Upper lobe of left lung (tissue), 6 donors: ENCODE results near the gene PRPF18. TPM values are rescaled to one million over a fixed set of nuclear protein-coding genes. Genes with fewer than 3 reads are reported as not detected.
A peak's percentile ranks its signal among the peaks of the same experiment; 100 is the strongest.

Source experiments
- ATAC-seq, 2 donors: fragments of 200-7000 bp; cut with Tn5 transposase; one replicate each; pipeline ENCODE4 v1.9.1; 2022; ENCODE audit warnings: mild to moderate bottlenecking in 2 of 2, moderate library complexity in 2 of 2; ENCODE audit not compliant: low FRiP score in 2 of 2
- DNase-seq, 2 donors: peaks; one replicate each; pipeline ENCODE4 v3.0.0-alpha.2; 2019 to 2020
- H3K27ac ChIP-seq, 4 donors: fragments of 200-600 bp; sonication (generic); one replicate each; pipeline ENCODE4 v1.5.1; 2016 to 2019
- H3K27me3 ChIP-seq, 4 donors: fragments of 200-600 bp; sonication (generic); one replicate each; pipeline ENCODE4 v1.5.1; 2017 to 2019
- H3K36me3 ChIP-seq, 4 donors: fragments of 200-600 bp; sonication (generic); one replicate each; pipeline ENCODE4 v1.5.1; 2016 to 2019
- H3K4me1 ChIP-seq, 4 donors: fragments of 200-600 bp; sonication (generic); one replicate each; pipeline ENCODE4 v1.5.1; 2018 to 2019
- H3K4me3 ChIP-seq, 4 donors: fragments of 200-600 bp; sonication (generic); one replicate each; pipeline ENCODE4 v1.5.1; 2017 to 2019; ENCODE audit warnings: mild to moderate bottlenecking in 2 of 4, moderate library complexity in 1 of 4
- H3K9me3 ChIP-seq, 4 donors: fragments of 200-600 bp; sonication (generic); one replicate each; pipeline ENCODE4 v1.5.1; 2018 to 2019
- EP300 ChIP-seq, 4 donors: sonication (generic); formaldehyde crosslinking; IDR thresholded peaks; one replicate each; pipeline ENCODE4 v1.5.1; 2017; ENCODE audit warnings: antibody characterized with exemption in 4 of 4, control low read depth in 2 of 4
- POLR2A ChIP-seq, 4 donors: fragments of 450-650 bp; IDR thresholded peaks; one replicate each; pipeline ENCODE4 v1.5.1; 2016 to 2017; ENCODE audit warnings: antibody characterized with exemption in 4 of 4, mild to moderate bottlenecking in 2 of 4
- POLR2AphosphoS5 ChIP-seq, 2 donors: sonication (generic); formaldehyde crosslinking; IDR thresholded peaks; one replicate each; pipeline ENCODE4 v1.5.1; 2017; ENCODE audit warnings: antibody characterized with exemption in 2 of 2
- WGBS, 2 donors: methylation state at CpG; one replicate each; pipeline ENCODE4 v1.1.5; 2017 to 2018; 5-methylcytosine and 5-hydroxymethylcytosine counted together
- total RNA-seq, 6 donors: library from RNA; depleted of rRNA in 4 of 6; stranded (reverse); fragments of >200 nt in 4 of 6; gene quantifications; one replicate each; pipeline versions ENCODE4 v1.1.0 to v1.2.1, GENCODE V29; 2016 to 2021
- TF ChIP-seq, protein P1 (sequence below), 6 experiments: fragments of 450-650 bp in 4 of 6; fragments of 200-600 bp in 2 of 6; sonication (generic) in 2 of 6; IDR thresholded peaks; one replicate each; pipeline ENCODE4 v1.5.1; 2016 to 2019; ENCODE audit warnings: antibody characterized with exemption in 6 of 6
- donor health status: DM: no; HTN: no; CAD: no; lungs with moderate emphysema.
- donor health status: DM: no; HTN: yes; CAD: no; lungs with severe emphysema.

Gene PRPF18
- total RNA-seq, 6 donors from 2014 or later, result 14.4 to 50.3 (median 22.3) TPM

DNA sequence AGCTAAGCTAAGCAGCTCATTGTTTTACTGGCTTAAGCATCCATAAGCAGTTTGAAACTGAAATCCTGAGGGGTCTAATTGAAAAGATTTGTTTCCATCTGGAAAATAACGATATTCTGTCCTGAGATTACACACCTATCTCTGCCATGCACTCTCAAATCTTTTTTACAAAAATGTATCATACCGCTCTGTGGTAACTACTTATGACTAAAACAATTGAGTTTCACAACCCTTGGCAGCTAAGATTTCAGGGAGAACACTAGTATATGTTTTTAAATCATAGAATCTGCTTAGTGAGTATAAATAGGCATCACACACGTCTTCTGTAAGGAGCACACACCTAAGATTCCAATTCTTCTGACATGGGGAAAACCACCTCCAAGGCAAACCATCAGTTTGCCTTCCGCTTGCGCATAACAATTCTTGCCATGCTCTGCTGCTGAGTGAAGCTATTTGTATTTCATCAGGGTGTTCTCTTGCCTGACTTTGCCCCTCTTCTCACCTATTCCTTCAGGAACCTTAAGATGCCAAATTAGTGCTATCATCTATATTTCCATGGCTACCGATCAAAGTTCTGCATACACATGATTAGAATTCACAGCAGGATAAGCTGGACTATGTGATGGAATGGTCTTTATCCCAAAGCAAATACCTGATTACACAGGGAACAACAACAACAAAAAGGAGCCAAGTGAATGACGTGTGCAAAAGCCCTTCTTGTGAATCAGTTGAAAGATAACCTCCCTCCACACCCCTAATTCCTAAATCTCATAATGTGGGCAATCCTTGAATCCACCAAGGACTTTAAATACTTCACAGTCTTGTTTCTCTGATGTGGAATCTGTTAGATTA lies 40.9 kb downstream of the PRPF18 start:
- no peaks in the 10 kb centered on the region for H3K9me3 ChIP-seq
- DNase-seq (no peak), ATAC-seq (no peak)
- no peak overlapping the region for H3K27ac ChIP-seq
- H3K4me1 ChIP-seq, result peaks cover 0 to 3% (median 0%) of the 10 kb centered on the region in 4 donors
- 92 to 93% methylated on average over 7 of the region's 7 CpGs for WGBS, 2 donors
- TF ChIP-seq EP300 (IDR thresholded peaks at IDR 0.05) (no peak), POLR2A (IDR thresholded peaks at IDR 0.05) (no peak), POLR2AphosphoS5 (IDR thresholded peaks at IDR 0.05) (no peak)
- TF ChIP-seq, protein P1, sequence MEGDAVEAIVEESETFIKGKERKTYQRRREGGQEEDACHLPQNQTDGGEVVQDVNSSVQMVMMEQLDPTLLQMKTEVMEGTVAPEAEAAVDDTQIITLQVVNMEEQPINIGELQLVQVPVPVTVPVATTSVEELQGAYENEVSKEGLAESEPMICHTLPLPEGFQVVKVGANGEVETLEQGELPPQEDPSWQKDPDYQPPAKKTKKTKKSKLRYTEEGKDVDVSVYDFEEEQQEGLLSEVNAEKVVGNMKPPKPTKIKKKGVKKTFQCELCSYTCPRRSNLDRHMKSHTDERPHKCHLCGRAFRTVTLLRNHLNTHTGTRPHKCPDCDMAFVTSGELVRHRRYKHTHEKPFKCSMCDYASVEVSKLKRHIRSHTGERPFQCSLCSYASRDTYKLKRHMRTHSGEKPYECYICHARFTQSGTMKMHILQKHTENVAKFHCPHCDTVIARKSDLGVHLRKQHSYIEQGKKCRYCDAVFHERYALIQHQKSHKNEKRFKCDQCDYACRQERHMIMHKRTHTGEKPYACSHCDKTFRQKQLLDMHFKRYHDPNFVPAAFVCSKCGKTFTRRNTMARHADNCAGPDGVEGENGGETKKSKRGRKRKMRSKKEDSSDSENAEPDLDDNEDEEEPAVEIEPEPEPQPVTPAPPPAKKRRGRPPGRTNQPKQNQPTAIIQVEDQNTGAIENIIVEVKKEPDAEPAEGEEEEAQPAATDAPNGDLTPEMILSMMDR (IDR thresholded peaks at IDR 0.05), result no peak
- peaks cover 0 to 34% (median 10%) of the 10 kb centered on the region in 4 donors for H3K36me3 ChIP-seq
- H3K27me3 ChIP-seq, result no peaks in the 10 kb centered on the region
- H3K4me3 ChIP-seq, result no peak overlapping the region

DNA sequence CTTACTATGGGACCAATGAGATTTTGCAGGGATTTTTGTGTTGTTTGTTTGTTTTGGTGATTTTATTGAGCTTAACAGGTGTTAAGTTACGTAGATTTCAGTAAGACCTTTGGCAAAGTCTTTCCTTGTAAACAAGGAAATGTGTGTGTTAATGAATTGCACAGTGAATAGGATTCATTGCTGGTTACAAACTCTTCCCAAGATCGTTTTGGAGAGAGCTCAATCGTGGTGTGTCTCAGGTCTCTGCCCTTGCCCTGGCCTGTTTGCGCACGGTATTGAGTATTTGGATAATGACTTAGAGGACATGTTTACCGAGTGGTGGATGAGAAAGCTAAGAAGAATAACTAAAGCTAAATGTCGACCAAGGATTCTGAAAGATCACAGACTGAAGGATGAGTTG lies 41.9 kb downstream of the PRPF18 start:
- no peak for DNase-seq
- TF ChIP-seq POLR2AphosphoS5 (IDR thresholded peaks at IDR 0.05) (no peak), EP300 (IDR thresholded peaks at IDR 0.05) (no peak), POLR2A (IDR thresholded peaks at IDR 0.05) (no peak)
- TF ChIP-seq, protein P1 (IDR thresholded peaks at IDR 0.05), result no peak
- peaks cover 0 to 32% (median 10%) of the 10 kb centered on the region in 4 donors for H3K36me3 ChIP-seq
- H3K4me1 ChIP-seq, result peaks cover 0 to 3% (median 0%) of the 10 kb centered on the region in 4 donors
- ATAC-seq, result no peak
- H3K4me3 ChIP-seq, result no peak overlapping the region
- 50 to 57% methylated on average over 7 of the region's 7 CpGs for WGBS, 2 donors
- H3K27ac ChIP-seq, result peak overlapping the region in 1 of 4 donors; percentile 20
- no peaks in the 10 kb centered on the region for H3K27me3 ChIP-seq
- no peaks in the 10 kb centered on the region for H3K9me3 ChIP-seq

DNA sequence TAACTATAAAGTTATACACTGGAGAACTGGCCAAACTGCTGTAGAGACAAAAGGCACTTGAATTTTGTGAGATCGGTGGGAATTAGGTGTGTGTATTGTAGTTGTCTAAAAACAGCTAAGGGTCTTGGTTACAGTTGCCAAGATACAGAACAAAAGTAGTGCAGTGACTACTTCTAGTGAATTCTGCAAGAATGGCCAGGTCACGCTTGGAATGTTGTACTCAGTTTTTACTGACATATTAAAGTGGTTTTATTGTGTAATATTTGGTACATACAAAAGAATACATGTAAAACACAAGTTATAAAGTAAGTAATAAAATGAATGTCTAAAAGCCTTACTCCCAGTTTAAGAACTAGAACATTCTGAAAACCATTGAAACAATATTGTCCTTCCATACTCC lies 42.4 kb downstream of the PRPF18 start:
- DNase-seq, result no peak
- H3K4me3 ChIP-seq, result no peak overlapping the region
- no peaks in the 10 kb centered on the region for H3K27me3 ChIP-seq
- H3K4me1 ChIP-seq, result peaks cover 0 to 3% (median 0%) of the 10 kb centered on the region in 4 donors
- no peak for TF ChIP-seq EP300 (IDR thresholded peaks at IDR 0.05)
- WGBS, 2 donors, result 58 to 61% methylated on average over 2 of the region's 2 CpGs
- no peak for ATAC-seq
- H3K27ac ChIP-seq, result no peak overlapping the region
- peaks cover 0 to 28% (median 10%) of the 10 kb centered on the region in 4 donors for H3K36me3 ChIP-seq
- H3K9me3 ChIP-seq, result no peaks in the 10 kb centered on the region

DNA sequence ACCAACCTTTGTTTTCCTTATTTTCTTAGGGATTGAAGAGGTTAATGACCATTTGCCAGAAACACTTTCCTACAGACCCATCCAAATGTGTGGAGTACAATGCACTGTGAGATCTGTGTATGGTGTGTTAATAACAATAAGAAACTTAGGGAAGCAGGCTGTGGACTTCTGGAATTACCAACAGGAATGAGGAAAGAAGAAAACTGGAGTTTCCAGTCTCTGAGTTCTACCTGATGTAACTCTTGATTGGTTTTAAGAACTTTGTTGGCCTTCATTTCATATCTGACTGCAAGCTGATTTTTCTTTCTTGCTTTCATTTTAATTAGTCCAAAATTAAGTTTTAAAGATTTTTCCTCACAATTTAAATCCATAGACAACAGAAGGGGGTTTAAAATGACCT lies 43.5 kb downstream of the PRPF18 start:
- ATAC-seq, result no peak
- no peak overlapping the region for H3K4me3 ChIP-seq
- H3K4me1 ChIP-seq, result peaks cover 0 to 3% (median 0%) of the 10 kb centered on the region in 4 donors
- TF ChIP-seq, protein P1 (IDR thresholded peaks at IDR 0.05), result no peak
- TF ChIP-seq POLR2AphosphoS5 (IDR thresholded peaks at IDR 0.05), result no peak
- TF ChIP-seq EP300 (IDR thresholded peaks at IDR 0.05), result no peak
- no peak for TF ChIP-seq POLR2A (IDR thresholded peaks at IDR 0.05)
- H3K27ac ChIP-seq, result no peak overlapping the region
- H3K36me3 ChIP-seq, result peaks cover 0 to 27% (median 10%) of the 10 kb centered on the region in 4 donors
- H3K27me3 ChIP-seq, result no peaks in the 10 kb centered on the region
- no peak for DNase-seq
- no peaks in the 10 kb centered on the region for H3K9me3 ChIP-seq

DNA sequence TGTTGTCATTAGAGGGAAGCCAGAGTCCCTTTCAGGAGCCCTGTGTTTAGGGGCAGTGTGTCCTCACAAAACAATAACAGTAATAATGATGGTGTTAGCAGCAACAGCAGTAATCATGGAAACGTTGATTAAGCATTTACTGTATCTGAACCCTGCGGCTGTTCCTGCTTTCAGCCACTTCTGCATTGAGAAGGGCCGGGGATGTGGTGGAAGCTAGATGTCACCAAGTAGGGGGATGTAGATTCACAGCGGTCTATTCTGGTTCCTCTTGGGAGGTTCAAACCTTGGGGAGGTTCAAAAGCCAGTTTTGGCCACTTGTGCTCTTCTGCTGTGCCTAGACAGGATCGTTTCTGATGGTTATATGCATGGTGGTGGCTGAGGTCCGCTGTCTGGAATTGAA lies 44.8 kb downstream of the PRPF18 start:
- Histone ChIP-seq H3K9me3 (no peaks in the 10 kb centered on the region), H3K27me3 (no peaks in the 10 kb centered on the region), H3K27ac (no peak overlapping the region), H3K4me1 (peaks cover 0 to 3% (median 0%) of the 10 kb centered on the region in 4 donors), H3K36me3 (peaks cover 0 to 27% (median 10%) of the 10 kb centered on the region in 4 donors), H3K4me3 (no peak overlapping the region)
- no peak for ATAC-seq
- TF ChIP-seq, protein P1 (IDR thresholded peaks at IDR 0.05), result no peak
- TF ChIP-seq POLR2AphosphoS5 (IDR thresholded peaks at IDR 0.05), result no peak
- TF ChIP-seq EP300 (IDR thresholded peaks at IDR 0.05), result no peak
- TF ChIP-seq POLR2A (IDR thresholded peaks at IDR 0.05), result no peak
- DNase-seq, result no peak
- WGBS, 2 donors, result 73 to 92% methylated on average over 6 of the region's 6 CpGs
